HCT116 (cell line): ENCODE results near the gene ZNF581.

Source experiments
- CBX3 ChIP-seq: IDR thresholded peaks from 2 replicates; pipeline ENCODE4 v1.6.1; 2012; ENCODE audit warnings: low read depth
- EZH2 ChIP-seq: fragments of 200-600 bp; sonication (generic); IDR thresholded peaks from 2 replicates; pipeline ENCODE4 v1.6.1; 2017; ENCODE audit warnings: antibody characterized with exemption, mixed run types
- EZH2phosphoT487 ChIP-seq: fragments of 200-600 bp; IDR thresholded peaks from 2 replicates; pipeline ENCODE4 v1.6.1; 2018; ENCODE audit warnings: antibody characterized with exemption, borderline replicate concordance
- POLR2A ChIP-seq: IDR thresholded peaks from 2 replicates; pipeline ENCODE4 v1.7.0; 2011; ENCODE audit warnings: borderline replicate concordance; ENCODE audit not compliant: insufficient read depth, insufficient read length; ENCODE audit errors: extremely low read depth
- POLR2AphosphoS5 ChIP-seq: IDR thresholded peaks from 2 replicates; pipeline ENCODE4 v1.6.1; 2011; ENCODE audit warnings: mild to moderate bottlenecking, low read depth, low read length, moderate library complexity
- SIN3A ChIP-seq: IDR thresholded peaks from 2 replicates; pipeline ENCODE4 v1.6.1; 2012; ENCODE audit warnings: low read depth
- TCF7L2 ChIP-seq: IDR thresholded peaks from 2 replicates; pipeline ENCODE4 v1.7.0; 2011; ENCODE audit warnings: borderline replicate concordance, inconsistent platforms; ENCODE audit not compliant: insufficient read depth, insufficient read length; ENCODE audit errors: extremely low read depth
- ZNF274 ChIP-seq: fragments of 200-500 bp; sonication (Bioruptor generic); IDR thresholded peaks from 2 replicates; pipeline ENCODE4 v1.6.1; 2014; ENCODE audit warnings: mild to moderate bottlenecking, low read depth, low read length, inconsistent platforms
- TF ChIP-seq, protein P1 (sequence below), 3 experiments: fragments of 200-600 bp in 1 of 3; sonication (generic) in 1 of 3; IDR thresholded peaks in 2 of 3; conservative IDR thresholded peaks in 1 of 3; 2 replicates each; pipeline ENCODE4 v1.5.1; 2012 to 2017; ENCODE audit warnings: low read depth in 2 of 3, low read length in 2 of 3, antibody characterized with exemption in 1 of 3, borderline replicate concordance in 1 of 3, control low read depth in 1 of 3, mild to moderate bottlenecking in 1 of 3, mixed read lengths in 1 of 3, mixed run types in 1 of 3, moderate library complexity in 1 of 3; ENCODE audit not compliant: insufficient read depth in 1 of 3
- TF ChIP-seq, protein P2 (sequence below): IDR thresholded peaks from 2 replicates; pipeline ENCODE4 v1.6.1; 2012
- TF ChIP-seq, protein P3 (sequence below): IDR thresholded peaks from 2 replicates; pipeline ENCODE4 v1.6.1; 2011; ENCODE audit warnings: mild to moderate bottlenecking, low read length, moderate library complexity; ENCODE audit not compliant: insufficient replicate concordance; ENCODE audit errors: extremely low read depth
- TF ChIP-seq, protein P4 (sequence below): IDR thresholded peaks from 2 replicates; pipeline ENCODE4 v1.6.1; 2012; ENCODE audit warnings: low read depth

DNA sequence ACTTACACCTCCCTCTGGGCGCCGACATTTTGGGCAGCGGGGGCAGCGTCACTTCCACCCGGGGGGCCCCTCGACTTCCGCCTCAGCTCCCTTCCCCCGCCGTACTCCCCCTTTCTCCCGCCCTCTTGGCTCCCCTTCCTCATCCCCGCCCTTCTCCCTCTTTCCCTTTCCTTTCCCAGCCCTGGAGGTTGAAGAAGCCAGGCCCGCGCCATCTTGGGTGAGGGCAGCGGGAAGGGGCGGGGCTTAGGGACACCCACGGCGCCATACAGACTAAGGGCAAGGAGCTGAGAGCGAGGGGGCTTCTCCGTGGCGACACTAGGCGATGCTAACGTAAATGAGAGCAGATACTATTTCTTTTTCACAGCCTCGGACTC is 44.0 kb upstream of the ZNF581 start, which contains the start of gene FIZ1:
- no peak for TF ChIP-seq POLR2AphosphoS5
- TF ChIP-seq POLR2A: no peak
- TF ChIP-seq, protein P1, sequence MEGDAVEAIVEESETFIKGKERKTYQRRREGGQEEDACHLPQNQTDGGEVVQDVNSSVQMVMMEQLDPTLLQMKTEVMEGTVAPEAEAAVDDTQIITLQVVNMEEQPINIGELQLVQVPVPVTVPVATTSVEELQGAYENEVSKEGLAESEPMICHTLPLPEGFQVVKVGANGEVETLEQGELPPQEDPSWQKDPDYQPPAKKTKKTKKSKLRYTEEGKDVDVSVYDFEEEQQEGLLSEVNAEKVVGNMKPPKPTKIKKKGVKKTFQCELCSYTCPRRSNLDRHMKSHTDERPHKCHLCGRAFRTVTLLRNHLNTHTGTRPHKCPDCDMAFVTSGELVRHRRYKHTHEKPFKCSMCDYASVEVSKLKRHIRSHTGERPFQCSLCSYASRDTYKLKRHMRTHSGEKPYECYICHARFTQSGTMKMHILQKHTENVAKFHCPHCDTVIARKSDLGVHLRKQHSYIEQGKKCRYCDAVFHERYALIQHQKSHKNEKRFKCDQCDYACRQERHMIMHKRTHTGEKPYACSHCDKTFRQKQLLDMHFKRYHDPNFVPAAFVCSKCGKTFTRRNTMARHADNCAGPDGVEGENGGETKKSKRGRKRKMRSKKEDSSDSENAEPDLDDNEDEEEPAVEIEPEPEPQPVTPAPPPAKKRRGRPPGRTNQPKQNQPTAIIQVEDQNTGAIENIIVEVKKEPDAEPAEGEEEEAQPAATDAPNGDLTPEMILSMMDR (IDR thresholded peaks at IDR 0.05 in 2 of 3, conservative IDR thresholded peaks at IDR 0.05 in 1 of 3; ENCODE audit: borderline replicate concordance in 1 of 3, insufficient read depth in 1 of 3, low read depth in 2 of 3, low read length in 2 of 3): no peak
- no peak for TF ChIP-seq EZH2phosphoT487
- TF ChIP-seq, protein P2, sequence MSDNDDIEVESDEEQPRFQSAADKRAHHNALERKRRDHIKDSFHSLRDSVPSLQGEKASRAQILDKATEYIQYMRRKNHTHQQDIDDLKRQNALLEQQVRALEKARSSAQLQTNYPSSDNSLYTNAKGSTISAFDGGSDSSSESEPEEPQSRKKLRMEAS: no peak
- TF ChIP-seq, protein P3, sequence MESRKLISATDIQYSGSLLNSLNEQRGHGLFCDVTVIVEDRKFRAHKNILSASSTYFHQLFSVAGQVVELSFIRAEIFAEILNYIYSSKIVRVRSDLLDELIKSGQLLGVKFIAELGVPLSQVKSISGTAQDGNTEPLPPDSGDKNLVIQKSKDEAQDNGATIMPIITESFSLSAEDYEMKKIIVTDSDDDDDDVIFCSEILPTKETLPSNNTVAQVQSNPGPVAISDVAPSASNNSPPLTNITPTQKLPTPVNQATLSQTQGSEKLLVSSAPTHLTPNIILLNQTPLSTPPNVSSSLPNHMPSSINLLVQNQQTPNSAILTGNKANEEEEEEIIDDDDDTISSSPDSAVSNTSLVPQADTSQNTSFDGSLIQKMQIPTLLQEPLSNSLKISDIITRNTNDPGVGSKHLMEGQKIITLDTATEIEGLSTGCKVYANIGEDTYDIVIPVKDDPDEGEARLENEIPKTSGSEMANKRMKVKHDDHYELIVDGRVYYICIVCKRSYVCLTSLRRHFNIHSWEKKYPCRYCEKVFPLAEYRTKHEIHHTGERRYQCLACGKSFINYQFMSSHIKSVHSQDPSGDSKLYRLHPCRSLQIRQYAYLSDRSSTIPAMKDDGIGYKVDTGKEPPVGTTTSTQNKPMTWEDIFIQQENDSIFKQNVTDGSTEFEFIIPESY: no peak
- TF ChIP-seq TCF7L2: no peak
- TF ChIP-seq EZH2: no peak
- no peak; the same call in 1 of the 2 replicates for TF ChIP-seq SIN3A
- TF ChIP-seq ZNF274: no peak
- TF ChIP-seq, protein P4, sequence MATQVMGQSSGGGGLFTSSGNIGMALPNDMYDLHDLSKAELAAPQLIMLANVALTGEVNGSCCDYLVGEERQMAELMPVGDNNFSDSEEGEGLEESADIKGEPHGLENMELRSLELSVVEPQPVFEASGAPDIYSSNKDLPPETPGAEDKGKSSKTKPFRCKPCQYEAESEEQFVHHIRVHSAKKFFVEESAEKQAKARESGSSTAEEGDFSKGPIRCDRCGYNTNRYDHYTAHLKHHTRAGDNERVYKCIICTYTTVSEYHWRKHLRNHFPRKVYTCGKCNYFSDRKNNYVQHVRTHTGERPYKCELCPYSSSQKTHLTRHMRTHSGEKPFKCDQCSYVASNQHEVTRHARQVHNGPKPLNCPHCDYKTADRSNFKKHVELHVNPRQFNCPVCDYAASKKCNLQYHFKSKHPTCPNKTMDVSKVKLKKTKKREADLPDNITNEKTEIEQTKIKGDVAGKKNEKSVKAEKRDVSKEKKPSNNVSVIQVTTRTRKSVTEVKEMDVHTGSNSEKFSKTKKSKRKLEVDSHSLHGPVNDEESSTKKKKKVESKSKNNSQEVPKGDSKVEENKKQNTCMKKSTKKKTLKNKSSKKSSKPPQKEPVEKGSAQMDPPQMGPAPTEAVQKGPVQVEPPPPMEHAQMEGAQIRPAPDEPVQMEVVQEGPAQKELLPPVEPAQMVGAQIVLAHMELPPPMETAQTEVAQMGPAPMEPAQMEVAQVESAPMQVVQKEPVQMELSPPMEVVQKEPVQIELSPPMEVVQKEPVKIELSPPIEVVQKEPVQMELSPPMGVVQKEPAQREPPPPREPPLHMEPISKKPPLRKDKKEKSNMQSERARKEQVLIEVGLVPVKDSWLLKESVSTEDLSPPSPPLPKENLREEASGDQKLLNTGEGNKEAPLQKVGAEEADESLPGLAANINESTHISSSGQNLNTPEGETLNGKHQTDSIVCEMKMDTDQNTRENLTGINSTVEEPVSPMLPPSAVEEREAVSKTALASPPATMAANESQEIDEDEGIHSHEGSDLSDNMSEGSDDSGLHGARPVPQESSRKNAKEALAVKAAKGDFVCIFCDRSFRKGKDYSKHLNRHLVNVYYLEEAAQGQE: no peak
- no peak for TF ChIP-seq CBX3
